HCT116 (cell line): ENCODE measurements around the gene PNMT.

Experiments used
- CBX3 ChIP-seq: IDR thresholded peaks from 2 replicates; pipeline ENCODE4 v1.6.1; 2012; ENCODE audit warnings: low read depth
- CEBPB ChIP-seq: IDR thresholded peaks from 2 replicates; pipeline ENCODE4 v1.6.1; 2012; ENCODE audit warnings: low read depth
- EZH2 ChIP-seq: fragments of 200-600 bp; sonication (generic); IDR thresholded peaks from 2 replicates; pipeline ENCODE4 v1.6.1; 2017; ENCODE audit warnings: antibody characterized with exemption, mixed run types
- MAX ChIP-seq: IDR thresholded peaks from 2 replicates; pipeline ENCODE4 v1.6.1; 2012
- POLR2A ChIP-seq: IDR thresholded peaks from 2 replicates; pipeline ENCODE4 v1.7.0; 2011; ENCODE audit warnings: borderline replicate concordance; ENCODE audit not compliant: insufficient read depth, insufficient read length; ENCODE audit errors: extremely low read depth
- POLR2AphosphoS5 ChIP-seq: IDR thresholded peaks from 2 replicates; pipeline ENCODE4 v1.6.1; 2011; ENCODE audit warnings: mild to moderate bottlenecking, low read depth, low read length, moderate library complexity
- RAD21 ChIP-seq: IDR thresholded peaks from 2 replicates; pipeline ENCODE4 v1.6.1; 2012; ENCODE audit warnings: low read depth, mild to moderate bottlenecking
- SP1 ChIP-seq: IDR thresholded peaks from 2 replicates; pipeline ENCODE4 v1.6.1; 2012; ENCODE audit warnings: low read depth
- TF ChIP-seq, protein P1 (sequence below), 3 experiments: fragments of 200-600 bp in 1 of 3; sonication (generic) in 1 of 3; IDR thresholded peaks in 2 of 3; conservative IDR thresholded peaks in 1 of 3; 2 replicates each; pipeline ENCODE4 v1.5.1; 2012 to 2017; ENCODE audit warnings: low read depth in 2 of 3, low read length in 2 of 3, antibody characterized with exemption in 1 of 3, borderline replicate concordance in 1 of 3, control low read depth in 1 of 3, mild to moderate bottlenecking in 1 of 3, mixed read lengths in 1 of 3, mixed run types in 1 of 3, moderate library complexity in 1 of 3; ENCODE audit not compliant: insufficient read depth in 1 of 3
- TF ChIP-seq, protein P2 (sequence below): IDR thresholded peaks from 2 replicates; pipeline ENCODE4 v1.6.1; 2012; ENCODE audit warnings: low read depth

DNA sequence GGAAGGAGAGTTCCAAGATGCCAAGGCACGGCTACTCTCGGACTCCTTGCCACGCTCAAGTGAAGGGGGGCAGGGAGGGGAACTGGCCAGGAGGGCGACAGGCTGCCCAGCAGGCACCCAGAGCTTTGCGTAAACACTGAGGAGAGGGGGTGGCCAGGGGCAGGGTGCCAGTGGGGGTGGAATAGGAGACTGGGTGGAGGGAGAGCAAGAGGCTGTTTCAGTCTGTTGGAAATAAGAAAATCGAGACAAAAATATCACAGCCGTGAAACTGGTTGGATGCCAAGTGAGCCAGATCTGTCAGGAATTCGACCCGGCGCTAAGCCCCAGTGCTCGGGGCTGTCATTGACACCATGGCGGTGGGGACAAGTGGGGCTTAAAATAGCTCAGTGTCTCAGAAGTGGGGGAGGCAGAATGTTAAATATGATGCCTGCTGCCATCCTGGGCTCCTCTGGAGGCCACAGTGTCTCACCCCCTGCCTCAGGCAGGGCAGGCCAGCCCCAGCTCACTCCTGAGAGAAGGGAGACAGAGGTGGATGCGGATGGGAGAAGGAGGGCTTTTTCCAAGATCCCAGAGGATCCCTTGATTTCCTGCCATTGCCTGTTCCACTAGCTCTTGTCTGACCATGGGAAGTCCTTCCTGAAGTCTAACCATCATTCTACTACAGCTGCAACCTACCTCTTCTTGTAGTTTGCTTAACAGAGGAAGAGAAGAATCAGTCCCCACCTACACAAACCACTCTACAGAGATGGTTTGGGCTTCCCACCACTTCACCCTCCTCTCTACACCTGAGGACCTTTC, 9.5 kb downstream of the PNMT start:
- no peak for TF ChIP-seq POLR2AphosphoS5
- no peak for TF ChIP-seq SP1
- TF ChIP-seq, protein P1, sequence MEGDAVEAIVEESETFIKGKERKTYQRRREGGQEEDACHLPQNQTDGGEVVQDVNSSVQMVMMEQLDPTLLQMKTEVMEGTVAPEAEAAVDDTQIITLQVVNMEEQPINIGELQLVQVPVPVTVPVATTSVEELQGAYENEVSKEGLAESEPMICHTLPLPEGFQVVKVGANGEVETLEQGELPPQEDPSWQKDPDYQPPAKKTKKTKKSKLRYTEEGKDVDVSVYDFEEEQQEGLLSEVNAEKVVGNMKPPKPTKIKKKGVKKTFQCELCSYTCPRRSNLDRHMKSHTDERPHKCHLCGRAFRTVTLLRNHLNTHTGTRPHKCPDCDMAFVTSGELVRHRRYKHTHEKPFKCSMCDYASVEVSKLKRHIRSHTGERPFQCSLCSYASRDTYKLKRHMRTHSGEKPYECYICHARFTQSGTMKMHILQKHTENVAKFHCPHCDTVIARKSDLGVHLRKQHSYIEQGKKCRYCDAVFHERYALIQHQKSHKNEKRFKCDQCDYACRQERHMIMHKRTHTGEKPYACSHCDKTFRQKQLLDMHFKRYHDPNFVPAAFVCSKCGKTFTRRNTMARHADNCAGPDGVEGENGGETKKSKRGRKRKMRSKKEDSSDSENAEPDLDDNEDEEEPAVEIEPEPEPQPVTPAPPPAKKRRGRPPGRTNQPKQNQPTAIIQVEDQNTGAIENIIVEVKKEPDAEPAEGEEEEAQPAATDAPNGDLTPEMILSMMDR (IDR thresholded peaks at IDR 0.05 in 2 of 3, conservative IDR thresholded peaks at IDR 0.05 in 1 of 3; ENCODE audit: borderline replicate concordance in 1 of 3, insufficient read depth in 1 of 3, low read depth in 2 of 3, low read length in 2 of 3): no peak
- TF ChIP-seq RAD21: no peak
- no peak for TF ChIP-seq POLR2A
- TF ChIP-seq EZH2: no peak
- TF ChIP-seq CBX3: no peak
- TF ChIP-seq CEBPB: no peak
- no peak for TF ChIP-seq MAX
- TF ChIP-seq, protein P2, sequence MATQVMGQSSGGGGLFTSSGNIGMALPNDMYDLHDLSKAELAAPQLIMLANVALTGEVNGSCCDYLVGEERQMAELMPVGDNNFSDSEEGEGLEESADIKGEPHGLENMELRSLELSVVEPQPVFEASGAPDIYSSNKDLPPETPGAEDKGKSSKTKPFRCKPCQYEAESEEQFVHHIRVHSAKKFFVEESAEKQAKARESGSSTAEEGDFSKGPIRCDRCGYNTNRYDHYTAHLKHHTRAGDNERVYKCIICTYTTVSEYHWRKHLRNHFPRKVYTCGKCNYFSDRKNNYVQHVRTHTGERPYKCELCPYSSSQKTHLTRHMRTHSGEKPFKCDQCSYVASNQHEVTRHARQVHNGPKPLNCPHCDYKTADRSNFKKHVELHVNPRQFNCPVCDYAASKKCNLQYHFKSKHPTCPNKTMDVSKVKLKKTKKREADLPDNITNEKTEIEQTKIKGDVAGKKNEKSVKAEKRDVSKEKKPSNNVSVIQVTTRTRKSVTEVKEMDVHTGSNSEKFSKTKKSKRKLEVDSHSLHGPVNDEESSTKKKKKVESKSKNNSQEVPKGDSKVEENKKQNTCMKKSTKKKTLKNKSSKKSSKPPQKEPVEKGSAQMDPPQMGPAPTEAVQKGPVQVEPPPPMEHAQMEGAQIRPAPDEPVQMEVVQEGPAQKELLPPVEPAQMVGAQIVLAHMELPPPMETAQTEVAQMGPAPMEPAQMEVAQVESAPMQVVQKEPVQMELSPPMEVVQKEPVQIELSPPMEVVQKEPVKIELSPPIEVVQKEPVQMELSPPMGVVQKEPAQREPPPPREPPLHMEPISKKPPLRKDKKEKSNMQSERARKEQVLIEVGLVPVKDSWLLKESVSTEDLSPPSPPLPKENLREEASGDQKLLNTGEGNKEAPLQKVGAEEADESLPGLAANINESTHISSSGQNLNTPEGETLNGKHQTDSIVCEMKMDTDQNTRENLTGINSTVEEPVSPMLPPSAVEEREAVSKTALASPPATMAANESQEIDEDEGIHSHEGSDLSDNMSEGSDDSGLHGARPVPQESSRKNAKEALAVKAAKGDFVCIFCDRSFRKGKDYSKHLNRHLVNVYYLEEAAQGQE: no peak
